Measurements from ENCODE around the gene TMEM117.

- TF ChIP-seq, protein P1, sequence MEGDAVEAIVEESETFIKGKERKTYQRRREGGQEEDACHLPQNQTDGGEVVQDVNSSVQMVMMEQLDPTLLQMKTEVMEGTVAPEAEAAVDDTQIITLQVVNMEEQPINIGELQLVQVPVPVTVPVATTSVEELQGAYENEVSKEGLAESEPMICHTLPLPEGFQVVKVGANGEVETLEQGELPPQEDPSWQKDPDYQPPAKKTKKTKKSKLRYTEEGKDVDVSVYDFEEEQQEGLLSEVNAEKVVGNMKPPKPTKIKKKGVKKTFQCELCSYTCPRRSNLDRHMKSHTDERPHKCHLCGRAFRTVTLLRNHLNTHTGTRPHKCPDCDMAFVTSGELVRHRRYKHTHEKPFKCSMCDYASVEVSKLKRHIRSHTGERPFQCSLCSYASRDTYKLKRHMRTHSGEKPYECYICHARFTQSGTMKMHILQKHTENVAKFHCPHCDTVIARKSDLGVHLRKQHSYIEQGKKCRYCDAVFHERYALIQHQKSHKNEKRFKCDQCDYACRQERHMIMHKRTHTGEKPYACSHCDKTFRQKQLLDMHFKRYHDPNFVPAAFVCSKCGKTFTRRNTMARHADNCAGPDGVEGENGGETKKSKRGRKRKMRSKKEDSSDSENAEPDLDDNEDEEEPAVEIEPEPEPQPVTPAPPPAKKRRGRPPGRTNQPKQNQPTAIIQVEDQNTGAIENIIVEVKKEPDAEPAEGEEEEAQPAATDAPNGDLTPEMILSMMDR (IDR thresholded peaks at IDR 0.05; ENCODE audit: extremely low read depth in 1 of 2, insufficient read depth in 1 of 2, low read depth in 1 of 2, low read length in 2 of 2) = peak; percentile 24 to 54
- TF ChIP-seq POLR2AphosphoS5 (IDR thresholded peaks at IDR 0.05; ENCODE audit: insufficient read depth, low read depth, low read length) (no peak), POLR2A (IDR thresholded peaks at IDR 0.05; ENCODE audit: low read depth, low read length) (no peak)
Measured at GRCh38 chr12:43937947-43938346, 102.1 kb downstream of the TMEM117 start.

All from endothelial cell of umbilical vein (primary cell).